ENCODE data around the gene NTPCR.

NTPCR gene

DNA sequence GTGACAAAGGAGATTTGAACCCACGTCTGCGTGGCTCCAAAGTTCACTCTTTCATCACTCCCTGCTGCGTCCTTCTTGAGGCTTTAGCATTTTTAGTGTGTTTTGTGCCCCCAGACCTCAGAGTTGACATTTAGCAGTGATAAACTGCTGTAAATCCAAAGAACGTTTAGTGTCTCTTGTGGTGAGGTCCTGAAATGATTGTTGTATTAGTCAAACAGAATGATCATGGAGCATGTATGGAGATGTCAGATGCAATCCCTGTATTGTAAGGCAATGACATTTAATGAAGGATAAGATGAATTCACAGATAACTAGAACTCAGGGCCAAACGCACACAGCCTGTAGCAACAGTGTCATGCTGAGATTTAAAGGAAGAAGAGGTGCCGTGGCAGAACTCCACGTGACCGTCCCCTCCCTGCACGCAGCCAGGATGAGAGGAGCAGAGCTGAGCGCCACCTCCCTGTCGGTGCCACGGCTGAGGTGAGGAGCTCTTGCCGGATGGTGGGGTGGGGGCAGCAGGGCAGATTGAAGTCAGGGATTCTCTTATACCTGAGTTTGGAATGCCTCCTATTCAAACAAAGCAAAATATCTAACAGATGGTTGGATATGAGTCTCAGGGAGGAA lies 30.1 kb downstream of the NTPCR start:
- H4K20me1 ChIP-seq (ENCODE audit: insufficient read depth) = no peaks in the 10 kb centered on the region
- no peaks in the 10 kb centered on the region for H3K79me2 ChIP-seq (ENCODE audit: insufficient read depth, low read depth)
- no peak overlapping the region for H2AFZ ChIP-seq (ENCODE audit: low read depth)
- TF ChIP-seq, protein P1, sequence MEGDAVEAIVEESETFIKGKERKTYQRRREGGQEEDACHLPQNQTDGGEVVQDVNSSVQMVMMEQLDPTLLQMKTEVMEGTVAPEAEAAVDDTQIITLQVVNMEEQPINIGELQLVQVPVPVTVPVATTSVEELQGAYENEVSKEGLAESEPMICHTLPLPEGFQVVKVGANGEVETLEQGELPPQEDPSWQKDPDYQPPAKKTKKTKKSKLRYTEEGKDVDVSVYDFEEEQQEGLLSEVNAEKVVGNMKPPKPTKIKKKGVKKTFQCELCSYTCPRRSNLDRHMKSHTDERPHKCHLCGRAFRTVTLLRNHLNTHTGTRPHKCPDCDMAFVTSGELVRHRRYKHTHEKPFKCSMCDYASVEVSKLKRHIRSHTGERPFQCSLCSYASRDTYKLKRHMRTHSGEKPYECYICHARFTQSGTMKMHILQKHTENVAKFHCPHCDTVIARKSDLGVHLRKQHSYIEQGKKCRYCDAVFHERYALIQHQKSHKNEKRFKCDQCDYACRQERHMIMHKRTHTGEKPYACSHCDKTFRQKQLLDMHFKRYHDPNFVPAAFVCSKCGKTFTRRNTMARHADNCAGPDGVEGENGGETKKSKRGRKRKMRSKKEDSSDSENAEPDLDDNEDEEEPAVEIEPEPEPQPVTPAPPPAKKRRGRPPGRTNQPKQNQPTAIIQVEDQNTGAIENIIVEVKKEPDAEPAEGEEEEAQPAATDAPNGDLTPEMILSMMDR (conservative IDR thresholded peaks at IDR 0.05; ENCODE audit: low read depth, low read length) = no peak
- no peak overlapping the region for H3K27ac ChIP-seq
- no peaks in the 10 kb centered on the region for H3K36me3 ChIP-seq (ENCODE audit: insufficient read depth)
- no peaks in the 10 kb centered on the region for H3K4me1 ChIP-seq (ENCODE audit: low read depth, poor library complexity, severe bottlenecking)
- no peak overlapping the region for H3K9ac ChIP-seq
- H3K4me3 ChIP-seq (IDR thresholded peaks at IDR 0.05; ENCODE audit: insufficient read depth, low read depth, low read length) = no peak overlapping the region
- H3K4me2 ChIP-seq = no peak overlapping the region
- no peaks in the 10 kb centered on the region for H3K27me3 ChIP-seq (ENCODE audit: insufficient read depth, low read depth)

DNA sequence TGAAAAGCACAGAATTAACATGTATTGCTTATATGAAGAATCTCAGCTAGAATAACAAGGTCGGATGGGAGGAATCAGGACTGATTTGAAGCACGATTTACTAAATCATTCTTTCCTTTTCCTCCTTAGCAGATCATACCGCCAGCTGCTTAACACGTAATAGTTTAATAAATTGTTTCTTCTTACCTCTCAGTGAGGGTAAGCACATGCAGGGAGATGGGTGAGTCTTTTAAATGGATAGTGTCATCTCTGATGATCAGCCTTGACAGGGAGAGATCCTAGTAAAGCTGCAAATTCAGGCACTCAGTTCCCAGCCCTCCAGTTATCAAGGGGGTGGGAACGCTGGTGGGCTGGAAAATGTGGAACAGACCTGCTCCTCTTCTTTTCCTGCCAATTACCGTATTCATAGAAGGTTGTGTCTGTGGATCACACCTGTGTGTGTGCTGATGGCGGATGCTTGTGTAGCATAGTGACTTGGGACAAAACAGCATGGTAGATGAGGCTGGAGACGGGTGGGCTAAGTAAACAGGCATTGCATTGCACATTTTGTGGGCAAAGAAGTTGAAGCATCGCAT lies 30.7 kb downstream of the NTPCR start:
- TF ChIP-seq, protein P1 (conservative IDR thresholded peaks at IDR 0.05; ENCODE audit: low read depth, low read length) = no peak
- no peak overlapping the region for H3K27ac ChIP-seq
- no peaks in the 10 kb centered on the region for H3K79me2 ChIP-seq (ENCODE audit: insufficient read depth, low read depth)
- H3K9ac ChIP-seq = no peak overlapping the region
- H3K27me3 ChIP-seq (ENCODE audit: insufficient read depth, low read depth) = no peaks in the 10 kb centered on the region
- no peak overlapping the region for H3K4me3 ChIP-seq (IDR thresholded peaks at IDR 0.05; ENCODE audit: insufficient read depth, low read depth, low read length)
- H3K4me1 ChIP-seq (ENCODE audit: low read depth, poor library complexity, severe bottlenecking) = no peaks in the 10 kb centered on the region
- H2AFZ ChIP-seq (ENCODE audit: low read depth) = no peak overlapping the region
- H4K20me1 ChIP-seq (ENCODE audit: insufficient read depth) = no peaks in the 10 kb centered on the region
- no peaks in the 10 kb centered on the region for H3K36me3 ChIP-seq (ENCODE audit: insufficient read depth)
- no peak overlapping the region for H3K4me2 ChIP-seq

GRCh38 chr1:232982238-232982944 lies 32.0 kb downstream of the NTPCR start:
- Histone ChIP-seq H3K9ac (no peak overlapping the region), H3K4me2 (no peak overlapping the region), H3K27me3 (ENCODE audit: insufficient read depth, low read depth) (no peaks in the 10 kb centered on the region), H3K4me1 (ENCODE audit: low read depth, poor library complexity, severe bottlenecking) (no peaks in the 10 kb centered on the region), H3K79me2 (ENCODE audit: insufficient read depth, low read depth) (no peaks in the 10 kb centered on the region), H4K20me1 (ENCODE audit: insufficient read depth) (no peaks in the 10 kb centered on the region), H2AFZ (ENCODE audit: low read depth) (no peak overlapping the region), H3K36me3 (ENCODE audit: insufficient read depth) (no peaks in the 10 kb centered on the region), H3K4me3 (IDR thresholded peaks at IDR 0.05; ENCODE audit: insufficient read depth, low read depth, low read length) (no peak overlapping the region), H3K27ac (no peak overlapping the region)
- TF ChIP-seq, protein P1 (conservative IDR thresholded peaks at IDR 0.05; ENCODE audit: low read depth, low read length) = no peak

GRCh38 chr1:232983375-232983774 lies 33.0 kb downstream of the NTPCR start:
- H3K27me3 ChIP-seq (ENCODE audit: insufficient read depth, low read depth) = no peaks in the 10 kb centered on the region
- no peak overlapping the region for H3K4me2 ChIP-seq
- no peak overlapping the region for H3K27ac ChIP-seq
- no peak overlapping the region for H3K4me3 ChIP-seq (IDR thresholded peaks at IDR 0.05; ENCODE audit: insufficient read depth, low read depth, low read length)
- H3K4me1 ChIP-seq (ENCODE audit: low read depth, poor library complexity, severe bottlenecking) = no peaks in the 10 kb centered on the region
- no peak overlapping the region for H2AFZ ChIP-seq (ENCODE audit: low read depth)
- no peak overlapping the region for H3K9ac ChIP-seq
- H4K20me1 ChIP-seq (ENCODE audit: insufficient read depth) = no peaks in the 10 kb centered on the region
- H3K36me3 ChIP-seq (ENCODE audit: insufficient read depth) = no peaks in the 10 kb centered on the region
- TF ChIP-seq, protein P1 (conservative IDR thresholded peaks at IDR 0.05; ENCODE audit: low read depth, low read length) = no peak
- no peaks in the 10 kb centered on the region for H3K79me2 ChIP-seq (ENCODE audit: insufficient read depth, low read depth)

Data from KMS-11 (cell line).